ENCODE results near the gene SMS.

GRCh38 chrX:22021751-22022324, 81.3 kb downstream of the SMS start:
- TF ChIP-seq CTCF (conservative IDR thresholded peaks at IDR 0.05 in 1 of 2, IDR thresholded peaks at IDR 0.05 in 1 of 2; ENCODE audit: low read depth in 1 of 2, low read length in 2 of 2) (no peak), EZH2 (IDR thresholded peaks at IDR 0.05; ENCODE audit: low read length, missing control alignments) (no peak)
